Duodenal mucosa (tissue), 2 donors: ENCODE data around the gene TNS1.

Experiments
- H3K27ac ChIP-seq: one replicate; pipeline ENCODE4 v1.7.0; 2013; ENCODE audit warnings: low read depth, low read length
- H3K27me3 ChIP-seq, 2 donors: one replicate each; pipeline ENCODE4 v1.7.0; 2013; ENCODE audit warnings: low read length in 2 of 2, control low read depth in 1 of 2; ENCODE audit not compliant: insufficient read depth in 2 of 2, control insufficient read depth in 1 of 2
- H3K36me3 ChIP-seq, 2 donors: one replicate each; pipeline ENCODE4 v1.7.0; 2013; ENCODE audit warnings: low read length in 2 of 2, control low read depth in 1 of 2; ENCODE audit not compliant: insufficient read depth in 2 of 2, control insufficient read depth in 1 of 2
- H3K4me1 ChIP-seq, 2 donors: one replicate each; pipeline ENCODE4 v1.7.0; 2013; ENCODE audit warnings: low read length in 2 of 2, control low read depth in 1 of 2; ENCODE audit not compliant: insufficient read depth in 2 of 2, control insufficient read depth in 1 of 2
- H3K4me3 ChIP-seq, 2 donors: one replicate each; pipeline ENCODE4 v1.7.0; 2013; ENCODE audit warnings: low read length in 2 of 2, low read depth in 1 of 2
- H3K9ac ChIP-seq, 2 donors: one replicate each; pipeline ENCODE4 v1.7.0; 2013; ENCODE audit warnings: low read length in 2 of 2, low read depth in 1 of 2
- H3K9me3 ChIP-seq, 2 donors: one replicate each; pipeline ENCODE4 v1.7.0; 2013; ENCODE audit warnings: low read length in 2 of 2, control low read depth in 1 of 2; ENCODE audit not compliant: control insufficient read depth in 1 of 2

Gene TNS1

GRCh38 chr2:218008060-218009040 is 5.6 kb upstream of the TNS1 start:
- Histone ChIP-seq H3K27me3 (peaks cover 19 to 35% of the 10 kb centered on the region in 2 donors), H3K27ac (no peak overlapping the region), H3K9ac (no peak overlapping the region), H3K9me3 (no peaks in the 10 kb centered on the region), H3K4me3 (no peak overlapping the region), H3K4me1 (peaks cover 0 to 10% of the 10 kb centered on the region in 2 donors), H3K36me3 (no peaks in the 10 kb centered on the region)

- peaks cover 18 to 30% of the 10 kb centered on the region in 2 donors for H3K27me3 ChIP-seq
- H3K4me3 ChIP-seq, result no peak overlapping the region
- H3K9ac ChIP-seq, result no peak overlapping the region
- H3K4me1 ChIP-seq, result peaks cover 0 to 10% of the 10 kb centered on the region in 2 donors
- H3K36me3 ChIP-seq, result no peaks in the 10 kb centered on the region
- H3K9me3 ChIP-seq, result no peaks in the 10 kb centered on the region
- no peak overlapping the region for H3K27ac ChIP-seq
These were observed 3.9 kb upstream of the TNS1 start for GRCh38 chr2:218006741-218007140.

DNA sequence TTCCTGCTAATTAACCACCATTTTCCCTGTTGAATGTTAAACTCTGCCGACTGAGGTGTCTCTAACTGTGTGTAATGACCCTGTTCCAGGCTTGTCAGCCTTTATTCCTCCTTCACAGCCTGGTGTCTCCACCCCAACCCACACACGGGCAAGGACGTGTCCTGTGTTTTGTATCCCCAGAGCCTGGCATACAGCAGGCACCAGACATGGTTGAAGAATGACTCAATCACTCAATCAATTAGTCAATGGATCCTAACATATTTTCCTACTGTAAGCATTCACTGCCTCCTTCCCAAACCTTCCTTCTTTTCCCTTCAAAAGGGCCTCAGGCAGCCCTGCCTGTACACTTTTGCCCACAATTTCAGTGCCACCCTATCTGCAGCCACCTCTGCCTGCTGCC is 2.7 kb upstream of the TNS1 start:
- Histone ChIP-seq H3K9ac (no peak overlapping the region), H3K36me3 (no peaks in the 10 kb centered on the region), H3K27me3 (peaks cover 7 to 18% of the 10 kb centered on the region in 2 donors), H3K27ac (no peak overlapping the region), H3K4me3 (no peak overlapping the region), H3K9me3 (no peaks in the 10 kb centered on the region), H3K4me1 (peaks cover 0 to 4% of the 10 kb centered on the region in 2 donors)

GRCh38 chr2:218005028-218005427 is 2.2 kb upstream of the TNS1 start:
- H3K27ac ChIP-seq, result no peak overlapping the region
- no peak overlapping the region for H3K4me3 ChIP-seq
- H3K4me1 ChIP-seq, result peaks cover 0 to 4% of the 10 kb centered on the region in 2 donors
- H3K27me3 ChIP-seq, result peaks cover 7 to 16% of the 10 kb centered on the region in 2 donors
- no peak overlapping the region for H3K9ac ChIP-seq
- H3K9me3 ChIP-seq, result no peaks in the 10 kb centered on the region
- no peaks in the 10 kb centered on the region for H3K36me3 ChIP-seq

DNA sequence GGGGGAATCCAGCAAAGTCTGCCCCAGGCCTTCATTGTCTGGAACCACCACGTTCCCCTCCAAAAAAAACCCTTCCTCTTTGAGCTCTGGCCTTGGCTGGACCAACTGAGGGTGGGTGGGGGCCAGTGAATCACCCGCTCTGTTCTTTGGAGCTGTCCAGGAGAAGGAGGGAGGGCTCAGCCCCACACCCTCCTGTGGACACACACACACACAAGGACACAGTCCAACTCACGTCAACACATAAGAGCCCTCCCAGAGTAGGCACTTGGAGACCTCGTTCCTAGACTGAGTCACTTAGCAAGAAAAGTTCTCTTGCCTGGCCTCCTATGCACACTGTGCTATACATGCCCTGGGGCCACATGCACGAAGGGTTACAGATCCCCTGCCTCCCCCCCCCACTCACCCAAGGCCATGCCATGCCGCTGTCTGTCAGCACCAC is 1.2 kb upstream of the TNS1 start:
- Histone ChIP-seq H3K9ac (no peak overlapping the region), H3K36me3 (no peaks in the 10 kb centered on the region), H3K27ac (no peak overlapping the region), H3K4me3 (no peak overlapping the region), H3K9me3 (no peaks in the 10 kb centered on the region), H3K27me3 (peaks cover 5 to 7% of the 10 kb centered on the region in 2 donors), H3K4me1 (no peaks in the 10 kb centered on the region)

GRCh38 chr2:218003281-218003944 is 618 bp upstream of the TNS1 start:
- Histone ChIP-seq H3K27me3 (peaks cover under 1% of the 10 kb centered on the region in 2 donors), H3K27ac (peak overlapping the region; percentile 20), H3K9ac (no peak overlapping the region), H3K36me3 (no peaks in the 10 kb centered on the region), H3K9me3 (no peaks in the 10 kb centered on the region), H3K4me1 (no peaks in the 10 kb centered on the region), H3K4me3 (no peak overlapping the region)

GRCh38 chr2:218002143-218002844 is 501 bp downstream of the TNS1 start:
- Histone ChIP-seq H3K4me3 (peak overlapping the region; percentile 21 to 37), H3K9me3 (no peaks in the 10 kb centered on the region), H3K27ac (no peak overlapping the region), H3K27me3 (no peaks in the 10 kb centered on the region), H3K4me1 (no peaks in the 10 kb centered on the region), H3K9ac (no peak overlapping the region), H3K36me3 (no peaks in the 10 kb centered on the region)

DNA sequence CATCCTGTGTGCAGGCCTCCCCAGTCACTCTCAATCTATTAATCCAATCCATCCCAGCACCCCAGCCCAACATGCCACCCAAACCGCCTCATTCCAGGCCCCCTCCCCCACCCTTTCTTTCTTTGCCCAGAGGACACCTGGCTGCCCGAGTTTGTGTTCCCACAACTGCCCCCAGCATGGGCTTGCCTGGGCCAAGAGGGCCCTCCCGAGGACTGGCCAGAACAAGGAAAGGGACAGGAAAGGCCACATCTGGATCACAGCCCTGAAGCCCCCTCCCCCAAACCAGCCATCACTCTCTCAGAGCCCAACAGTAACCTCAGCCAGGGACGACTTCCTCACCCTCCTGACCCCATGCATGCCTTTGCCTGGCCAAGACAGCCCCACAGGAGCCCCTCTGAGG is 1.2 kb downstream of the TNS1 start:
- no peak overlapping the region for H3K27ac ChIP-seq
- H3K36me3 ChIP-seq, result no peaks in the 10 kb centered on the region
- H3K27me3 ChIP-seq, result no peaks in the 10 kb centered on the region
- no peaks in the 10 kb centered on the region for H3K4me1 ChIP-seq
- H3K4me3 ChIP-seq, result peak overlapping the region in 1 of 2 donors; percentile 21
- no peaks in the 10 kb centered on the region for H3K9me3 ChIP-seq
- no peak overlapping the region for H3K9ac ChIP-seq

GRCh38 chr2:218000136-218000535 is 2.7 kb downstream of the TNS1 start:
- H3K36me3 ChIP-seq, result no peaks in the 10 kb centered on the region
- no peak overlapping the region for H3K4me3 ChIP-seq
- H3K9ac ChIP-seq, result no peak overlapping the region
- peaks cover 0 to 4% of the 10 kb centered on the region in 2 donors for H3K4me1 ChIP-seq
- H3K27ac ChIP-seq, result peak overlapping the region; percentile 7
- H3K27me3 ChIP-seq, result no peaks in the 10 kb centered on the region
- H3K9me3 ChIP-seq, result no peaks in the 10 kb centered on the region

DNA sequence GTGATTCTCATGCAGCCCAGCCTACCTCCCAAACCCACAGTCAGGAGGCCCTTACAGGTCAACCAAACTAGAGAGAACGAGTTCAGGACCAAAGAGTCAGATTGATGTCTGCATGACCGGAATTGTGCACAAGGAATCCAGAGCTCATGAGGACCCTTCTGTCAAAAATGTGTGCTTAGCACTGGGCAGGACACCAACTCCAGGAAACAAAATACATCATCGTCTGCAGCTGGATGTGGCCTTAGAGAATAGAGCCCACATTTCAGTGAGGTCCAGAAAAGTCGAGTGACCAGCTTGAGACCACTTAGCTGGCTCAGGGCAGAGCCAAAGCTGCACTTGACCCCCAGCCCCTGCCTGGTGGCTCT is 3.2 kb downstream of the TNS1 start:
- Histone ChIP-seq H3K9me3 (no peaks in the 10 kb centered on the region), H3K4me3 (no peak overlapping the region), H3K27me3 (no peaks in the 10 kb centered on the region), H3K9ac (no peak overlapping the region), H3K36me3 (no peaks in the 10 kb centered on the region), H3K4me1 (peaks cover 0 to 8% of the 10 kb centered on the region in 2 donors), H3K27ac (no peak overlapping the region)
